GM23338 (cell line): ENCODE measurements around the gene SSTR4.

Experiments used
- EZH2 ChIP-seq: fragments of 200-600 bp; sonication (generic); IDR thresholded peaks from one replicate; pipeline ENCODE4 v1.8.0; 2017; ENCODE audit warnings: antibody characterized with exemption, mild to moderate bottlenecking, low read depth; ENCODE audit not compliant: unreplicated experiment
- JUNB ChIP-seq: IDR thresholded peaks from one replicate; pipeline ENCODE4 v1.6.1; 2016; ENCODE audit warnings: antibody characterized with exemption; ENCODE audit not compliant: unreplicated experiment
- POLR2AphosphoS5 ChIP-seq: IDR thresholded peaks from 2 replicates; pipeline ENCODE4 v1.6.1; 2016; ENCODE audit warnings: antibody characterized with exemption, low read depth
- TF ChIP-seq, protein P1 (sequence below): IDR thresholded peaks from one replicate; pipeline ENCODE4 v1.6.1; 2018; ENCODE audit warnings: antibody characterized with exemption; ENCODE audit not compliant: unreplicated experiment

DNA sequence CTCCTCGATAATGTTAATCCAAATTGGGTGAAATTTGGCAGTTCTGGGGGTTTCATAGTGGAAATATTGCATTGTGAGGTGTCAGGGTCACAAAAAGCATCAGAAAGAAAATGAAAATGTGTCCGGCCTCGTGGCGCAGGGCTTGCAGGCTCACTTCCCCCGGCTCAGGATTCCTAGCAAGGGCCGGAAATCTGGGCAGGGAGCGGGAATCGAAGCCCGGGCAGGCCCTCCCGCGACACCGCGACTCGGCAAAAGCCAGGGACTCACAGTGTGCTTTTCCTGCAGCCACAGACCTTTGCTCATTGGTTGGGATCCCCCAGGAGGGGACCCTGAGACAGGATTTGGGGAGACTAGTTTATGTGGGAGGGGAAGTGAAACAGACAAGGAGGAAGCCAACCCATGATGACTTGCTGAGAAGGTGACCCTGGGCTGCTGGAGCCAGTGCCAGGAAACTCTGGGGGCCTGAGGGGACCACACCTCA, 51.9 kb downstream of the SSTR4 start:
- TF ChIP-seq, protein P1, sequence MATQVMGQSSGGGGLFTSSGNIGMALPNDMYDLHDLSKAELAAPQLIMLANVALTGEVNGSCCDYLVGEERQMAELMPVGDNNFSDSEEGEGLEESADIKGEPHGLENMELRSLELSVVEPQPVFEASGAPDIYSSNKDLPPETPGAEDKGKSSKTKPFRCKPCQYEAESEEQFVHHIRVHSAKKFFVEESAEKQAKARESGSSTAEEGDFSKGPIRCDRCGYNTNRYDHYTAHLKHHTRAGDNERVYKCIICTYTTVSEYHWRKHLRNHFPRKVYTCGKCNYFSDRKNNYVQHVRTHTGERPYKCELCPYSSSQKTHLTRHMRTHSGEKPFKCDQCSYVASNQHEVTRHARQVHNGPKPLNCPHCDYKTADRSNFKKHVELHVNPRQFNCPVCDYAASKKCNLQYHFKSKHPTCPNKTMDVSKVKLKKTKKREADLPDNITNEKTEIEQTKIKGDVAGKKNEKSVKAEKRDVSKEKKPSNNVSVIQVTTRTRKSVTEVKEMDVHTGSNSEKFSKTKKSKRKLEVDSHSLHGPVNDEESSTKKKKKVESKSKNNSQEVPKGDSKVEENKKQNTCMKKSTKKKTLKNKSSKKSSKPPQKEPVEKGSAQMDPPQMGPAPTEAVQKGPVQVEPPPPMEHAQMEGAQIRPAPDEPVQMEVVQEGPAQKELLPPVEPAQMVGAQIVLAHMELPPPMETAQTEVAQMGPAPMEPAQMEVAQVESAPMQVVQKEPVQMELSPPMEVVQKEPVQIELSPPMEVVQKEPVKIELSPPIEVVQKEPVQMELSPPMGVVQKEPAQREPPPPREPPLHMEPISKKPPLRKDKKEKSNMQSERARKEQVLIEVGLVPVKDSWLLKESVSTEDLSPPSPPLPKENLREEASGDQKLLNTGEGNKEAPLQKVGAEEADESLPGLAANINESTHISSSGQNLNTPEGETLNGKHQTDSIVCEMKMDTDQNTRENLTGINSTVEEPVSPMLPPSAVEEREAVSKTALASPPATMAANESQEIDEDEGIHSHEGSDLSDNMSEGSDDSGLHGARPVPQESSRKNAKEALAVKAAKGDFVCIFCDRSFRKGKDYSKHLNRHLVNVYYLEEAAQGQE, result no peak
- TF ChIP-seq EZH2, result no peak
- no peak for TF ChIP-seq JUNB
- TF ChIP-seq POLR2AphosphoS5, result no peak
